OCI-LY1 (cell line): ENCODE data around the gene CLTCL1.
"Not testable (repeated sequence)": the region's sequence is repeated elsewhere in the genome, so short reads cannot be mapped to it uniquely, and the experiment has no call there.

Source experiments
- H2AFZ ChIP-seq: fragments of 200-600 bp; sonication (generic), shearing (Covaris generic); 2 replicates; pipeline ENCODE4 v1.6.0; 2014; ENCODE audit warnings: antibody characterized with exemption, mild to moderate bottlenecking, low read length
- H3F3A ChIP-seq: fragments of 200-600 bp; sonication (generic), shearing (Covaris generic); 2 replicates; pipeline ENCODE4 v1.6.0; 2014; ENCODE audit warnings: mild to moderate bottlenecking, antibody characterized with exemption, low read length, moderate library complexity; ENCODE audit not compliant: insufficient read depth
- H3K27ac ChIP-seq: fragments of 200-600 bp; sonication (generic); 2 replicates; pipeline ENCODE4 v1.5.1; 2014; ENCODE audit warnings: low read length, mixed run types, mild to moderate bottlenecking, low read depth; ENCODE audit not compliant: poor library complexity, severe bottlenecking
- H3K27me3 ChIP-seq: fragments of 200-600 bp; sonication (generic); 2 replicates; pipeline ENCODE4 v1.6.0; 2014; ENCODE audit warnings: antibody characterized with exemption, mild to moderate bottlenecking, low read length, moderate library complexity; ENCODE audit not compliant: insufficient read depth
- H3K36me3 ChIP-seq: fragments of 200-600 bp; sonication (generic); 2 replicates; pipeline ENCODE4 v1.6.1; 2014; ENCODE audit warnings: mild to moderate bottlenecking, antibody characterized with exemption, low read length, moderate library complexity, mixed read lengths; ENCODE audit not compliant: insufficient read depth
- H3K4me1 ChIP-seq: fragments of 200-600 bp; sonication (generic); 2 replicates; pipeline ENCODE4 v1.5.1; 2014; ENCODE audit warnings: mild to moderate bottlenecking, low read length, moderate library complexity; ENCODE audit not compliant: insufficient read depth, severe bottlenecking
- H3K4me2 ChIP-seq: fragments of 200-600 bp; sonication (generic), shearing (Covaris generic); 2 replicates; pipeline ENCODE4 v1.6.1; 2014; ENCODE audit warnings: low read length
- H3K4me3 ChIP-seq: fragments of 200-600 bp; sonication (generic); 2 replicates; pipeline ENCODE4 v1.5.1; 2014; ENCODE audit warnings: low read length, low read depth, mild to moderate bottlenecking, mixed read lengths; ENCODE audit not compliant: poor library complexity, severe bottlenecking
- H3K79me2 ChIP-seq: fragments of 200-600 bp; shearing (Covaris generic); 2 replicates; pipeline ENCODE4 v1.6.1; 2016; ENCODE audit warnings: mixed run types, low read length, mixed read lengths; ENCODE audit not compliant: insufficient read depth
- H3K9ac ChIP-seq: fragments of 200-600 bp; sonication (generic), shearing (Covaris generic); 2 replicates; pipeline ENCODE4 v1.6.1; 2014; ENCODE audit warnings: mild to moderate bottlenecking, low read length, mixed read lengths
- H3K9me2 ChIP-seq: fragments of 200-600 bp; sonication (generic), shearing (Covaris generic); 2 replicates; pipeline ENCODE4 v1.6.1; 2014; ENCODE audit warnings: low read depth, mild to moderate bottlenecking, low read length, mixed read lengths
- H3K9me3 ChIP-seq: fragments of 200-600 bp; shearing (Covaris generic); 2 replicates; pipeline ENCODE4 v1.6.1; 2014; ENCODE audit warnings: low read length, mixed read lengths
- H4K20me1 ChIP-seq: fragments of 200-600 bp; sonication (generic), shearing (Covaris generic); 2 replicates; pipeline ENCODE4 v1.6.0; 2016; ENCODE audit warnings: mild to moderate bottlenecking, low read length; ENCODE audit not compliant: insufficient read depth
- EZH2 ChIP-seq: fragments of 200-600 bp; sonication (generic), shearing (Covaris generic); IDR thresholded peaks from 2 replicates; pipeline ENCODE4 v1.8.0; 2017; ENCODE audit warnings: borderline replicate concordance, mixed run types, mild to moderate bottlenecking, antibody characterized with exemption, low read length, moderate library complexity, mixed read lengths
- TF ChIP-seq, protein P1 (sequence below): fragments of 200-600 bp; sonication (generic), shearing (Covaris generic); IDR thresholded peaks from 2 replicates; pipeline ENCODE4 v1.5.1; 2017; ENCODE audit warnings: mild to moderate bottlenecking, antibody characterized with exemption, low read length, moderate library complexity, mixed read lengths

The CLTCL1 gene

DNA sequence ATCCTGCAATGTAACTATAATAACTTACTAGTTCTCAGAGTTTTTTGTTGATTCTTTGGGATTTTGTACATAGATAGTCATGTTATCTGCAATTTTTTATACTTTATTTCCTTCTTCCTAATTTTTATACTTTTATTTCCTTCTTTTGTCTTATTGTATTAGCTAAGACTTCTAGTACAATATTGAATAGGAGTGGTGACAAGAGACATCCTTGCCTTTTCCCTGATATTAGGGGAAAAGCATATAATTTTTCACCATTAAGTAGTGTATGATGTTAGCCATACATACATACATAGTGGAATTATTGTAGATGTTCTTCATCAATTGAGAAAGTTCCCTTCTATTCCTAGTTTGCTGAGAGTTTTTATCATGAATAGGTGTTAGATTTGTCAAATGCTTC is 27.8 kb upstream of the CLTCL1 start:
- no peaks in the 10 kb centered on the region for H3K79me2 ChIP-seq
- H2AFZ ChIP-seq = no peak overlapping the region
- no peak overlapping the region for H3K4me2 ChIP-seq
- H3K27ac ChIP-seq = no peak overlapping the region
- no peaks in the 10 kb centered on the region for H3K27me3 ChIP-seq
- H4K20me1 ChIP-seq = no peaks in the 10 kb centered on the region
- 0 out of 2 replicates have a peak, but pooled peaks cover 11% of the 10 kb centered on the region for H3K9me3 ChIP-seq
- no peak overlapping the region for H3K4me3 ChIP-seq
- H3K36me3 ChIP-seq = no peaks in the 10 kb centered on the region
- no peaks in the 10 kb centered on the region for H3K4me1 ChIP-seq
- no peak overlapping the region for H3K9ac ChIP-seq
- H3F3A ChIP-seq = no peaks in the 10 kb centered on the region
- H3K9me2 ChIP-seq = no peaks in the 10 kb centered on the region
- no peak for TF ChIP-seq EZH2
- TF ChIP-seq, protein P1, sequence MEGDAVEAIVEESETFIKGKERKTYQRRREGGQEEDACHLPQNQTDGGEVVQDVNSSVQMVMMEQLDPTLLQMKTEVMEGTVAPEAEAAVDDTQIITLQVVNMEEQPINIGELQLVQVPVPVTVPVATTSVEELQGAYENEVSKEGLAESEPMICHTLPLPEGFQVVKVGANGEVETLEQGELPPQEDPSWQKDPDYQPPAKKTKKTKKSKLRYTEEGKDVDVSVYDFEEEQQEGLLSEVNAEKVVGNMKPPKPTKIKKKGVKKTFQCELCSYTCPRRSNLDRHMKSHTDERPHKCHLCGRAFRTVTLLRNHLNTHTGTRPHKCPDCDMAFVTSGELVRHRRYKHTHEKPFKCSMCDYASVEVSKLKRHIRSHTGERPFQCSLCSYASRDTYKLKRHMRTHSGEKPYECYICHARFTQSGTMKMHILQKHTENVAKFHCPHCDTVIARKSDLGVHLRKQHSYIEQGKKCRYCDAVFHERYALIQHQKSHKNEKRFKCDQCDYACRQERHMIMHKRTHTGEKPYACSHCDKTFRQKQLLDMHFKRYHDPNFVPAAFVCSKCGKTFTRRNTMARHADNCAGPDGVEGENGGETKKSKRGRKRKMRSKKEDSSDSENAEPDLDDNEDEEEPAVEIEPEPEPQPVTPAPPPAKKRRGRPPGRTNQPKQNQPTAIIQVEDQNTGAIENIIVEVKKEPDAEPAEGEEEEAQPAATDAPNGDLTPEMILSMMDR = no peak

DNA sequence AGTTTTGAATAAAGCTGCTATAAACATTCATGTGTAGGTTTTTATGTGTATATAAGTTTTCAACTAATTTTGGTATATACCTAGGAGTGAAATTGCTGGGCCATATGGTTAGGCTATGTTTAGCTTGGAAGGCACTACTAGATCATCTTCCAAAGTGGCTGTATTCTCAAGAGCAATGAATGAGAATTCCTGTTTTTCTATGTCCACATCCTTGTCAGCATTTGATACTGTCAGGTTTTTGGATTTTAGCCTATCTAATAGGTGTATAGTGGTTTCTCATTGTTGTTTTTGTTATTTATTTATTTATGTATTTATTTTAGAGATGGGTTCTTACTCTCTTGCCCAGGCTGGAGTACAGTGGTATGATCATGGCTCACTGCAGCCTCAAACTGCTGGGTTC is 26.3 kb upstream of the CLTCL1 start:
- Histone ChIP-seq H3K27ac (no peak overlapping the region), H3K4me3 (no peak overlapping the region), H3K27me3 (no peaks in the 10 kb centered on the region), H3K4me2 (no peak overlapping the region), H3K4me1 (no peaks in the 10 kb centered on the region), H3F3A (no peaks in the 10 kb centered on the region), H3K36me3 (no peaks in the 10 kb centered on the region), H3K9me2 (no peaks in the 10 kb centered on the region), H4K20me1 (no peaks in the 10 kb centered on the region), H2AFZ (no peak overlapping the region), H3K9ac (no peak overlapping the region), H3K79me2 (no peaks in the 10 kb centered on the region), H3K9me3 (0 out of 2 replicates have a peak, but pooled peaks cover 11% of the 10 kb centered on the region)
- TF ChIP-seq, protein P1 = no peak
- TF ChIP-seq EZH2 = no peak

DNA sequence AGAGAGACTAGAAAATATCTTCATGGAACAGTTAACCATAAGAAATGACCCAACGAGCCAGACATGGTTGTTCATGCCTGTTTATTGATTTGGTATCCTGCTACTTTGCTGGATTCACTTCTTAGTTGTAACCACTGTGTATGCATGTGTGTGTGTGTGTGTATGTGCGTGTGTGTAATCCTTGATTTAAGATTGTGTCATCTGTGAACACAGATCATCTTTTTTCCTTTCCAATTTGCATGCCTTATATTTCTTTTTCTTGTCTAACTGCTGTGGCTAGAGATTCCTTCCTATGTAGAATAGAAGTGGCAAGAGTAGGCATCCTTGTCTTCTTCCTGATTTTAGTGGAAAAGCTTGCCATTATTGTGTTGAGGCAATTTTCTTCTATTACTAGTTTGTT is 16.4 kb upstream of the CLTCL1 start:
- H3K79me2 ChIP-seq = no peaks in the 10 kb centered on the region
- H2AFZ ChIP-seq = no peak overlapping the region
- no peaks in the 10 kb centered on the region for H3K9me3 ChIP-seq
- H4K20me1 ChIP-seq = no peaks in the 10 kb centered on the region
- H3K4me2 ChIP-seq = no peak overlapping the region
- TF ChIP-seq EZH2 = no peak
- TF ChIP-seq, protein P1 = no peak
- no peaks in the 10 kb centered on the region for H3K36me3 ChIP-seq
- no peak overlapping the region for H3K9ac ChIP-seq
- no peaks in the 10 kb centered on the region for H3K4me1 ChIP-seq
- no peaks in the 10 kb centered on the region for H3F3A ChIP-seq
- no peaks in the 10 kb centered on the region for H3K9me2 ChIP-seq
- peaks cover 3% of the 10 kb centered on the region; the same call in 1 of the 2 replicates for H3K27me3 ChIP-seq
- H3K27ac ChIP-seq = no peak overlapping the region
- H3K4me3 ChIP-seq = no peak overlapping the region

DNA sequence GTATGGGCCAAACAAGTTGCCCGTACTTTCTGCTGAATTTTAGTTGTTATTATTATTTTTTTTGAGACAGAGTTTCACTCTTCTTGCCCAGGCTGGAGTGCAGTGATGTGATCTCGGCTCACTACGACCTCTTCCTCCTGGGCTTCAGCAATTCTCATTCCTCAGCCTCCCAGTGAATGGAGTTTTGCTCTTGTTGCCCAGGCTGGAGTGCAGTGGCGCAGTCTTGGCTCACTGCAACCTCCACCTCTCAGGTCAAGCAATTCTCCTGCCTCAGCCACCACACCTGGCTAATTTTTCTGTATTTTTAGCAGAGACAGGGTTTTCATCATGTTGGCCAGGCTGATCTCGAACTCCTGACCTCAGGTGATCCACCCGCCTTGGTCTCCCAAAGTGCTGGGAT is 15.0 kb upstream of the CLTCL1 start:
- H3K27me3 ChIP-seq, H3K9me3 ChIP-seq, H3K4me1 ChIP-seq, H4K20me1 ChIP-seq, H3F3A ChIP-seq, H3K4me3 ChIP-seq, H3K9ac ChIP-seq, H3K27ac ChIP-seq, H3K79me2 ChIP-seq, H3K4me2 ChIP-seq, H2AFZ ChIP-seq, H3K36me3 ChIP-seq, H3K9me2 ChIP-seq: not testable (repeated sequence)
